Thoracic aorta (tissue), 2 donors: Measurements from ENCODE around the gene GABRB3. TPM values are rescaled to one million over a fixed set of nuclear protein-coding genes. Genes with fewer than 3 reads are reported as not detected.

ENCODE experiments used
- ATAC-seq: fragments of 150-250 bp; one replicate; pipeline ENCODE4 v1.8.0; 2017; ENCODE audit warnings: low read depth; ENCODE audit not compliant: insufficient number of reproducible peaks, low FRiP score
- DNase-seq: peaks from one replicate; pipeline ENCODE4 v3.0.0-alpha.2; 2020; ENCODE audit warnings: low spot score
- H3K27ac ChIP-seq, 2 donors: fragments of 200-600 bp; sonication (generic); 1 replicate in 1 of 2; 2 replicates in 1 of 2; pipeline ENCODE4 v1.5.1; 2016; ENCODE audit warnings: mild to moderate bottlenecking in 2 of 2, moderate library complexity in 2 of 2
- H3K27me3 ChIP-seq: fragments of 200-600 bp; sonication (generic); replicated peaks from 2 replicates; pipeline ENCODE4 v1.6.0; 2016; ENCODE audit warnings: mild to moderate bottlenecking; ENCODE audit not compliant: insufficient read depth
- H3K36me3 ChIP-seq: fragments of 200-600 bp; sonication (generic); one replicate; pipeline ENCODE4 v1.5.1; 2016
- H3K4me1 ChIP-seq, 2 donors: fragments of 200-600 bp; sonication (generic); 1 replicate in 1 of 2; 2 replicates in 1 of 2; pipeline versions ENCODE4 v1.5.1 to v1.6.0; 2016; ENCODE audit warnings: low read depth in 2 of 2, mild to moderate bottlenecking in 1 of 2; ENCODE audit not compliant: control insufficient read depth in 1 of 2
- H3K4me3 ChIP-seq: fragments of 200-600 bp; sonication (generic); 2 replicates; pipeline ENCODE4 v1.5.1; 2016; ENCODE audit warnings: mild to moderate bottlenecking
- H3K9me3 ChIP-seq: fragments of 200-600 bp; sonication (generic); 2 replicates; pipeline ENCODE4 v1.5.1; 2016
- CTCF ChIP-seq: fragments of 200-600 bp; sonication (generic); IDR thresholded peaks from one replicate; pipeline ENCODE4 v1.5.1; 2019; ENCODE audit warnings: antibody characterized with exemption
- total RNA-seq, 2 donors: library from RNA; depleted of rRNA; stranded (reverse); fragments of >200 nt; gene quantifications; one replicate each; pipeline versions ENCODE4 v1.1.0 to v1.2.3, GENCODE V29; 2016

GABRB3 gene
- total RNA-seq, 2 donors from 2014 or later, result 0.54 to 2.0 TPM

GRCh38 chr15:26651909-26652308 is 121.0 kb downstream of the GABRB3 start:
- TF ChIP-seq CTCF, result no peak
- no peak overlapping the region for H3K4me3 ChIP-seq
- no peaks in the 10 kb centered on the region for H3K9me3 ChIP-seq
- H3K27me3 ChIP-seq, result no peaks in the 10 kb centered on the region
- ATAC-seq (no peak), DNase-seq (no peak)
- H3K27ac ChIP-seq, result no peak overlapping the region
- no peaks in the 10 kb centered on the region for H3K4me1 ChIP-seq
- no peaks in the 10 kb centered on the region for H3K36me3 ChIP-seq

GRCh38 chr15:26648676-26649075 is 124.2 kb downstream of the GABRB3 start:
- H3K36me3 ChIP-seq, result no peaks in the 10 kb centered on the region
- no peaks in the 10 kb centered on the region for H3K9me3 ChIP-seq
- no peaks in the 10 kb centered on the region for H3K27me3 ChIP-seq
- no peak for TF ChIP-seq CTCF
- no peak overlapping the region for H3K4me3 ChIP-seq
- ATAC-seq (no peak), DNase-seq (no peak)
- no peaks in the 10 kb centered on the region for H3K4me1 ChIP-seq
- H3K27ac ChIP-seq, result no peak overlapping the region

GRCh38 chr15:26644948-26645347 is 127.9 kb downstream of the GABRB3 start:
- H3K27me3 ChIP-seq, result no peaks in the 10 kb centered on the region
- TF ChIP-seq CTCF, result no peak
- ATAC-seq (no peak), DNase-seq (no peak)
- no peak overlapping the region for H3K27ac ChIP-seq
- no peaks in the 10 kb centered on the region for H3K36me3 ChIP-seq
- no peak overlapping the region for H3K4me3 ChIP-seq
- H3K4me1 ChIP-seq, result no peaks in the 10 kb centered on the region
- no peaks in the 10 kb centered on the region for H3K9me3 ChIP-seq

- Histone ChIP-seq H3K27me3 (no peaks in the 10 kb centered on the region), H3K4me1 (no peaks in the 10 kb centered on the region), H3K9me3 (no peaks in the 10 kb centered on the region), H3K36me3 (no peaks in the 10 kb centered on the region), H3K27ac (no peak overlapping the region), H3K4me3 (no peak overlapping the region)
- ATAC-seq (no peak), DNase-seq (no peak)
- no peak for TF ChIP-seq CTCF
Observed at GRCh38 chr15:26641144-26641543, 131.7 kb downstream of the GABRB3 start.

GRCh38 chr15:26640601-26641000 is 132.3 kb downstream of the GABRB3 start:
- Histone ChIP-seq H3K4me1 (no peaks in the 10 kb centered on the region), H3K4me3 (no peak overlapping the region), H3K9me3 (no peaks in the 10 kb centered on the region), H3K27me3 (no peaks in the 10 kb centered on the region), H3K27ac (no peak overlapping the region), H3K36me3 (no peaks in the 10 kb centered on the region)
- DNase-seq (no peak), ATAC-seq (no peak)
- no peak for TF ChIP-seq CTCF
